GM18502 (cell line): ENCODE measurements around the gene FBLN1.

ENCODE experiments used
- ATAC-seq: cut with Tn5 transposase; IDR thresholded peaks from one replicate; pipeline ENCODE4 v1.9.1; 2021; ENCODE audit warnings: mild to moderate bottlenecking; ENCODE audit not compliant: unreplicated experiment, poor library complexity

Gene FBLN1

GRCh38 chr22:45562102-45562501 is 59.4 kb downstream of the FBLN1 start:
- ATAC-seq = no peak

DNA sequence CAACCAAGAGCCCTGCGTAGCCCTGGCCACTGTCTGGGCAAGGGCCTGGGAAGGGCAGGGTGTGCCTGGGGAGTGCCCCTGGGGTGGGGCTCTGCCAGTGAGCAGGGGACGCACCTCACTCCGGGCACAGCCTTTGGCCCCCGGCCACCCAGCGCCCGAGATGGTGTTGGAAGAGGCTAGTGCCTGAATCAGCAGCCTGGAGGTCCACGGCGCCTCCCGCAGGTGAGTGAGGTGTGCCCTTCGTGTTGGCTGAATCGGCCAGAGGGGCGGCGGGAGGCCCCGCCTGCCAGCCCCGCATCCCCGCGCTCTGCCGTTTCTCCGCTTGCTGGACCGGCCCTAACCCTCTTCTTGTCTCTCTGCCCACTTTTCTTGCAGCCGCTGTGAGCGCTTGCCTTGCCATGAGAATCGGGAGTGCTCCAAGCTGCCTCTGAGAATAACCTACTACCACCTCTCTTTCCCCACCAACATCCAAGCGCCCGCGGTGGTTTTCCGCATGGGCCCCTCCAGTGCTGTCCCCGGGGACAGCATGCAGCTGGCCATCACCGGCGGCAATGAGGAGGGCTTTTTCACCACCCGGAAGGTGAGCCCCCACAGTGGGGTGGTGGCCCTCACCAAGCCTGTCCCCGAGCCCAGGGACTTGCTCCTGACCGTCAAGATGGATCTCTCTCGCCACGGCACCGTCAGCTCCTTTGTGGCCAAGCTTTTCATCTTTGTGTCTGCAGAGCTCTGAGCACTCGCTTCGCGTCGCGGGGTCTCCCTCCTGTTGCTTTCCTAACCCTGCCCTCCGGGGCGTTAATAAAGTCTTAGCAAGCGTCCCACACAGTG is 60.1 kb downstream of the FBLN1 start:
- ATAC-seq = no peak

DNA sequence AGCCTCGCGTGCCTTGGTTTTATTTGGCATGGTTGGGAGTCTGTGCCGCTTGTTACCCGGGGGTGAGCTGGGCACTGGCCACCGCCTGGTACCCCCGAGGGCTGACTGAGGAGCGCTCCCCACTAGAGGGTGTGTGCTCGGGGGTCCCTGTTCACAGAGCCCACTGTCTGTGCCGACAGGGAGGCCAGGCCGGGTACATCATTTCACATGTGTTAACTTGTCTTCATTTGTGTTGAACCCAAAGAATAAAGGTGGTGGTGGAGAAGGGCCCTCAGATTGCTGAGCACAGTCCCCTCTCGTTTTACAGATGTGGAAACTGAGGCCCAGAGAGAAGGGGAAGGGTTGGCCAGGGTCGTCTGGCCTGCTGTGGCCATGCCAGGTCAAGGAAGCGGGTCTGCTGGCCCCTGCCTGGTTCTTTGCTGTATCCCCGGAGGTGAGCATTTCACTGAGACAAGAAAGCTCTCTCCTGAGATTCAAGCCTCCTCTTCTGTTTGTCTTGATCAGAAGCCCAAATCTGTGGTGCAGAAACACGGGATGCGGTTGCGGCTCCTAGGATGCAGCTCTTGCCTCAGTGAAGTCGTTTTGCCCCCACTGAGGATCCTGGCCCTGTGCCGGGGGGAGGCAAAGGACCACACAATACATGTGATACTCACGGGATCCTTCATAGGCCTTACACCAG is 60.8 kb downstream of the FBLN1 start:
- ATAC-seq = no peak

DNA sequence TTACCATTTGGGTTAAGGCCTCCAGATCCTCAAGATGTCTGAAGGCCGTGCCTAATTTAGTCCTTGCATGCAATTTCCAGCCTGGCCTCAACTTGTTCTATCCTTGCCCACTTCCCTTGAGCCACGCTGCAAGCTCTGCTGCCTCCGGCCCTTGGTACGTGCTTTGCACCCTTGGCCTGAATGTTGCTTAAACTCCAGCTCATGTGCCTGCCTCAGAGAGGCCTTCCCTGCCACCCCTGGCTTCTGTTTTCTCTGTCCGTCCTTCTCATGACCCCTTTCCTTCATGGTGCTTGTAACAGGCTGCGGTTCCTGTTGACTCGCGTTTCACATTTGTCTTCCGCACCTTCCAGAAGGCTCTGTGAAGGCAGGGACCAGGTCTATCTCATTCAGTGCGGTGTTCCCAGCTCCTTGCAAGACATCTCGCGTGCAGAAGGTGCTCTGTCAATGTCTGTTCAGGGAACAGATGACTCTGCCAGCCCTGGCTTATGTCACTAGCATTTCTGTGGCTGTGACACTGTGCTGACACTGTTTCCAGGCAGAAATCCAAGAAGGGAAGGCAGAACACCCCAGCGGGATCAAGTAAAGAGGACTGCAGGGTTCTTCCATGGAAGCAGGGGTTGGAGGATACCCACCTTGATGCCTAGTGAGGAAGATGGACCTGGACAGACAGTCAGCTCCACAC is 61.8 kb downstream of the FBLN1 start:
- no peak for ATAC-seq

GRCh38 chr22:45565171-45565570 is 62.5 kb downstream of the FBLN1 start:
- ATAC-seq = no peak

GRCh38 chr22:45565973-45566372 is 63.3 kb downstream of the FBLN1 start:
- ATAC-seq = no peak

DNA sequence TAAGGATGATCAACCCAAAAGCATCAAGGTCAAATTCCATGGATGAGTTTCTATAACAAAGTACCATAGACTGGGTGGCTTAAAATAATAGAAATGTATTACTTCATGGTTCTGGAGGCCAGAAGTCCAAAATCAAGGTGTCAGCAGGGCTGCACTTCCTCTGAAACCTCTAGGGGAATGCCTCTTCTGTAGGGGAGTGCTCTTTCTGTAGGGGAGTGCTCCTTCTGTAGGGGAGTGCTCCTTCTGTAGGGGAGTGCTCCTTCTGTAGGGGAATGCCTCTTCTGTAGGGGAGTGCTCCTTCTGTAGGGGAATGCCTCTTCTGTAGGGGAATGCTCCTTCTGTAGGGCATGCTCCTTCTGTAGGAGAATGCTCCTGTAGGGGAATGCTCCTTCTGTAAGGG is 65.5 kb downstream of the FBLN1 start:
- no peak for ATAC-seq

DNA sequence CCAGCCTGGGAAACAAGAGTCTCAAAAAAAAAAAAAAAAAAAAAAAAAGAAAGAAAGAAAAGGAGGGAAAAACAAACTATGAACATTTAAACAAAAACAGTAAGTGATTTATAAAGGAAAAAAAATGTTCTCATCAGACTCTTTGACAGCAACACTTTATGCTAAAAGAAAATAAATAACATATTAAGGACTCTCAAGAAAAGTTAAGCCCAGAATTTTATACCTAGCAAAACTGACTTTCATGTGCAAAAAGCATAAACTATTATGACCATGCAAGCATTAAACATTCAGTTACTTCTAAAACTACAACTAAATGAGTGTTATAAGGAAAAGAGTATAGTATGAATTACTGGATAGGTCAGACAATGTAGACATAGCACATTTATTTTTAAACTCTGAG is 68.4 kb downstream of the FBLN1 start:
- no peak for ATAC-seq

DNA sequence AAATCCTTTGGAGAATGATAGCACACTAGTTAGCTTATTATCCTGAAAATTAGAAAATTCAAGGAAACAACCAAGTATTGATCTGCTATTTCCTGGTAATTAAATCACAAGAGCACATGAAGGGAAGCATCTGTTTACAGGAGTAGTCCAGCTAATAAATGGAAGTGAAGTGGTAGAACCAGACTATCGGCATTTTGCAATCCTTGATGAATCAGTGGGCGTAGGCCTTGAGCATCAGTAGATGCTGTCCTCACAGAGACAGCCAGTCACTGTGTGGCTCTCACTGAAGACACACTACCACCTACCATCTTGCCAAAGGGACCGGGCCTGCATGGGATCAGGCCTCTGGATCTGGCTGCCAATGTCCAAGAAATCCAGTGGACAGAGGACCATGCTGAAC is 69.8 kb downstream of the FBLN1 start:
- ATAC-seq = no peak

- ATAC-seq = no peak
These were observed 71.5 kb downstream of the FBLN1 start for GRCh38 chr22:45574069-45574703.

- no peak for ATAC-seq
These were observed 72.5 kb downstream of the FBLN1 start for GRCh38 chr22:45575173-45575572.

GRCh38 chr22:45575607-45576272 is 73.1 kb downstream of the FBLN1 start:
- ATAC-seq = no peak

DNA sequence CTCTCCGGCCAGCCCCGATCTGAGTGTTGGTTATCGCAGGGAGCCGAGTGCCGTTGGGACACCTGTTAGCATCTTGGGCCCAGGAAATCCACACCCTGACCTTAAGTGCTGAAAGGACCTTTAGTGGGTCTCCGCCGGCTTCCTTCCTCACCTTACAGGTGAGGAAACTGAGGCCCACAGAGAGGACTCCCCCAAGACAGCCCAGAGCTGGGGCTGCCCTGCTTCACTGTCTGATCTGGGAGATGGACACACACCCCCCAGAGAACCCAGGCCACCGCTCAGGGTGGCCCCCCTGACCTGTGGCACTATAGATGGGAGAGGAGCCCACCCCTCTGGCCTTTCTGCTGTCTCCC is 73.6 kb downstream of the FBLN1 start:
- ATAC-seq = no peak

DNA sequence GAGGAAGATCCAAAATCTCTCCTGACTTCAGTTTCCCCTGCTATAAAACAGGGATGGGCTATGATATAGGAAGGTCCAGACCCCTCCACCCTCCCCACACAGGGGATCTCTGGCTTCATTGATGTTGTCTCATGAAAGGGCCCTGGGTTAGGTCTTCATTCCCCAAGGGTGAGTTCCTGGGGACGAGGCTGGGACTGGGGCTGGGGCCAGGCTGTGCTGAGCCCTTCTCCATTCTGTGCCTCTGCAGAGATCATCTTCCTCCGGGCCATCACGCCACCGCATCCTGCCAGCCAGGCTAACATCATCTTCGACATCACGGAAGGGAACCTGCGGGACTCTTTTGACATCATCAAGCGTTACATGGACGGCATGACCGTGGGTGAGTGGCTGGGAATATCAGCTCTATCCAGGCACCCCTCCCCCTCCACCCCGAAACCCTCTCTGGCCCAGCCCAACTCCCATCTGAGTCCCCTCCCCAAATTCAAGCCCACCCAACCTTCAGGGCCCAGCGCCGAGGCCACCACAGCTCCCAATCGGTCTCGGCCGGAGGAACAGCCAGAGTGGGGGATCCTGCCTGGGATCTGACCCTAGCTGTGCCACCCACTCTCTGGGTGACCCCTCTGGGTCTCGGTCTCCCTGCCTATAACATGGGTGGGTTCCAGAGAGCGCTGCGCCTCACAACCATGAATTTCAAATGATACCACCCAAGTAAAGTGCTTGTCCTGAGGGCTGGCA is 74.2 kb downstream of the FBLN1 start:
- ATAC-seq = no peak

DNA sequence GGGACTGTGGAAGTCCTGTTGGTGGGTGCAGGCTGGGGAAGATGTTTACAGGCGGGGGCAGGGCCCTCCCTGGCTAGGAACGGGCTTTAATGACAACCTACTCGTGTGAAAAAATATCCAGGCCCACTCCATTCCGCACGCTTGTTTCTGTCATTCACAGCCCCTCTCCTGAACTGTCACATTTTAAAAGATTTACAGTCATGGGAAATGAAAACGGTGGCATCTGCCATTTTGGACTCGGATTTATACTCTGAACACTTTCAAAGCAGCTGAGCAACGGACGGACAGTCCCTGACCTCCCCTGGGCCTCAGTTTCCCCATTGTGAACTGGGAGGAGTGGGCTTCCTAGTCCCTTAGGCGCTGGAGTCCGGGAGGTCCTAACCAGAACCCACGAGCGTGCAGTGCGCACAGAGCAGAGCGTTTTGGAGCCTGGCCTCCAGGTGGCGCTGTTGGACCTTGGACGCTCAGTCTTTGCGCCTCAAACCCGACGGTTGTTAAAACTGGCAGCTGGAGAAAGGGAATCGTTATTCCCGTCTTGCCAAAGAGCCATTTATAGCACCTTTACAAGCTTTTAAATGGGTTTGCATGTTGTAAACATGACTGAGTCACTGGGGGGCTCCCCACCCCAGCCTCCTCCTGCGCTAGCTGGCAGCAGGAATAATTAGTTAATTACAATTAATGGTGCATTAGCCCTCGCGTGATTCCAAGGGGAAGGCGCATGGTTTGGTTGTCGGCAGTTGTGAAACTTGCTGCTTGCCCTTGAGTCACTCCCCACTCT is 75.3 kb downstream of the FBLN1 start:
- no peak for ATAC-seq

- ATAC-seq = no peak
These were observed 76.0 kb downstream of the FBLN1 start for GRCh38 chr22:45578524-45579147.

- ATAC-seq = no peak
These were observed 76.6 kb downstream of the FBLN1 start for GRCh38 chr22:45579306-45579705.
